Dedifferentiated amniotic fluid mesenchymal stem cell (primary cell): ENCODE measurements around the gene SMC1B.
"Not testable (repeated sequence)": the region's sequence is repeated elsewhere in the genome, so short reads cannot be mapped to it uniquely, and the experiment has no call there.

Experiments used
- DNase-seq: peaks from one replicate; pipeline ENCODE4 v3.0.0-alpha.2; 2016; ENCODE audit errors: extremely low spot score

The SMC1B gene, protein sequence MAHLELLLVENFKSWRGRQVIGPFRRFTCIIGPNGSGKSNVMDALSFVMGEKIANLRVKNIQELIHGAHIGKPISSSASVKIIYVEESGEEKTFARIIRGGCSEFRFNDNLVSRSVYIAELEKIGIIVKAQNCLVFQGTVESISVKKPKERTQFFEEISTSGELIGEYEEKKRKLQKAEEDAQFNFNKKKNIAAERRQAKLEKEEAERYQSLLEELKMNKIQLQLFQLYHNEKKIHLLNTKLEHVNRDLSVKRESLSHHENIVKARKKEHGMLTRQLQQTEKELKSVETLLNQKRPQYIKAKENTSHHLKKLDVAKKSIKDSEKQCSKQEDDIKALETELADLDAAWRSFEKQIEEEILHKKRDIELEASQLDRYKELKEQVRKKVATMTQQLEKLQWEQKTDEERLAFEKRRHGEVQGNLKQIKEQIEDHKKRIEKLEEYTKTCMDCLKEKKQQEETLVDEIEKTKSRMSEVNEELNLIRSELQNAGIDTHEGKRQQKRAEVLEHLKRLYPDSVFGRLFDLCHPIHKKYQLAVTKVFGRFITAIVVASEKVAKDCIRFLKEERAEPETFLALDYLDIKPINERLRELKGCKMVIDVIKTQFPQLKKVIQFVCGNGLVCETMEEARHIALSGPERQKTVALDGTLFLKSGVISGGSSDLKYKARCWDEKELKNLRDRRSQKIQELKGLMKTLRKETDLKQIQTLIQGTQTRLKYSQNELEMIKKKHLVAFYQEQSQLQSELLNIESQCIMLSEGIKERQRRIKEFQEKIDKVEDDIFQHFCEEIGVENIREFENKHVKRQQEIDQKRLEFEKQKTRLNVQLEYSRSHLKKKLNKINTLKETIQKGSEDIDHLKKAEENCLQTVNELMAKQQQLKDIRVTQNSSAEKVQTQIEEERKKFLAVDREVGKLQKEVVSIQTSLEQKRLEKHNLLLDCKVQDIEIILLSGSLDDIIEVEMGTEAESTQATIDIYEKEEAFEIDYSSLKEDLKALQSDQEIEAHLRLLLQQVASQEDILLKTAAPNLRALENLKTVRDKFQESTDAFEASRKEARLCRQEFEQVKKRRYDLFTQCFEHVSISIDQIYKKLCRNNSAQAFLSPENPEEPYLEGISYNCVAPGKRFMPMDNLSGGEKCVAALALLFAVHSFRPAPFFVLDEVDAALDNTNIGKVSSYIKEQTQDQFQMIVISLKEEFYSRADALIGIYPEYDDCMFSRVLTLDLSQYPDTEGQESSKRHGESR

DNA sequence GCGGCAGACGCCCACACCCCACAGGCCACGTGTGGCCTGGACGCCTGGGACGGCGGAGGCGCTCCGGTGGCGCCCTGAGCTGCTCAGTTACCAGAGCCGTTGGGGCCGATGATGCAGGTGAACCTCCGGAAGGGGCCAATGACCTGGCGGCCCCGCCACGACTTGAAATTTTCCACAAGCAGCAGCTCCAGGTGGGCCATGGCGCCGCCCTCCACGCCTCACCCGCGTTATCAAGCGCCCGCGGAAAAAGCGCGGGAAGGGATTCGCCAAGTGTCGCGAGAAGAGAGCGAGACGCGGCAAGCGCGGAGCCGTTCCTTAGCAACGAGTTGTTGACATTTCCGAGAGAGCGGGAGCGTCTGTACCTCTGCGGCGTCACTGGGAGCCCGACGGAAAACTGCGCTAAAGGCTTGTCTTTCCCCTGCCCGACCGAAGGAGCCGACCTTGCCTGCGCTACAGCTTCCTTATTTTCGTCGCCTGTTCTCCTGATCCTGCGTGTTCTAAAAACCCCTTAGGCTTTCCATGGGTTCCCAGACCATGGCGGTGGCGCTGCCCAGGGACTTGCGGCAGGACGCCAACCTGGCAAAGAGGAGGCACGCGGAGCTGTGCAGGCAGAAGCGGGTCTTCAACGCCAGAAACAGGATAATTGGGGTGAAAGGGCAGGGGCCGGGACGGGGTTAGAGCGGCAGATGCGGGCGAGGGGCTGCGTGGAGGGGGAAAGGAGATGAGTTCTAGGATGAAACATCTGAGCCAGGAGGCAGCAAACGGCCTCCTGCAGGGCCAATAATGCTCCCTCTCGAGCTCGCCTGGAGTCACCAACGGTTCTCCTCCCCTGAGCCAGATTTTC is at the start of gene SMC1B, which contains the start of gene RIBC2:
TSS of gene SMC1B (minus strand) at position 232 of the 844 bp plus-strand sequence. CDS start at position 200, 32 bp downstream.
TSS of gene RIBC2 (plus strand) at position 326 of the 844 bp plus-strand sequence. CDS start at position 520, 194 bp downstream.
- peak; percentile 20 for DNase-seq

DNA sequence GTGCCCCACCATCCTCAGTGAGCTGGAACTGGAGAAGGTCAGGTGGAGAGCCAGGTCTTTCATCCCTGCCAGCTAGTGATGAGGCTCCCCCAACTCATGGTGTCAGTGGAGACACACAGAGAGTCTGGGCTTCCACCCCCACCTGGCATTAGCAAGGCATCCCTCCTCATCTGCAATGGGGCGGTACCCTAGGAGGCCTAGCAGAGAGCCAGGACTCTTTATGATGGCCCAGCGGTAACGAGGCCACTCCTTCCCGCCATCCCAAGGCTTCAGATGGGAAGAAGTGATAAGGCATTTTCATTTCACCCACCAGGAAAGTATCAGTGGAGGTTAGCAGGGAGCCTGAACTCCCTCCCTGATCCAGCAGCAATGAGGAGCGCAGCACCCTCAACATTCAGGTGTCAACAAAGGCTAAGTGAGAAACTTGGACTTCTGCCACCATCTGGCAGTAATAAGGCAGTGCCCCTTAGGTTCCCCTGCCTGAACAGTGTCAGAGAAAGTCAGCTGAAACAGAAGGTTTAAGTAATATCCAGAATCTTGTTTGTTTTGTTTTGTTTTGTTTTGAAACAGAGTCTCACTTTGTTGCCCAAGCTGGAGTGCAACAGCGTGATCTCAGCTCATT is 48.7 kb upstream of the SMC1B start:
- DNase-seq = no peak

DNA sequence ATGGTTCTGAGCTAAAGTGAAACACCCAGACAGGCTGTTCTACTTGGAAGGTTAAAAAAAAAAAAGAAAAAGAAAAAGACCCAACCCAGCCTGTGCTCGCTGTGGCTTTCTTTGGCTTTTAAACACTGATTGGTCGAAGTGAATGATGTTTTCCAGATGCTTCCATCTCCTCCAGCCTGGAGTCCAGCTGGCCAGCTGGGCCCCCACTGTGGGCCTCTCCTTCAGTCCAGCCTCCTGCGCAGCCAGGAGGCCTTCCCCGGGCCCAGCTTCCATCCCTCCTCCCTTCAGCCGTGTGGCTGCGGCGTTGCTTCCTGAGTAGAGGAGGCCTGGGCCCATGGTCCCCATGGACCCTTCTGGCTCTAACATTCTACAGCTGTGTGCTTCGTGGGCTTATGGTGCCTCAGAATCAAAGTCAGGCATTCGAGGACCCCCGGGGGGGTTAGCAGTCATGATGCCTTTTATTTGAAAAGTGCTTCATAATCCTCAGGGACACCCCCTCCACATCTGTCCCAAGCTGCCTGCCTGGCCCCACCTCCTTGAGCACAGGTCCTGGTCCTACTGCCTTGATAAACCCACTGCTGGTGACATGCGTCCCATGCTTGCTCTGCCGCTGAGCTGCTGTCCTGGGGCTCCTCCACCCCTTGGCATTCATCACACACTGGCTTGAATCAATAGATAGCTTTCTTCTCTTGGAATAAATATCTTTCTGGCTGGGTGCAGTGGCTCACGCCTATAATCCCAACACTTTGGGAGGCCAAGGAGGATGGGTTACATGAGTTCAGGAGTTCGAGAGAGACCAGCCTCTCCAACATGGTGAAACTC is 47.1 kb upstream of the SMC1B start:
- DNase-seq = no peak

DNA sequence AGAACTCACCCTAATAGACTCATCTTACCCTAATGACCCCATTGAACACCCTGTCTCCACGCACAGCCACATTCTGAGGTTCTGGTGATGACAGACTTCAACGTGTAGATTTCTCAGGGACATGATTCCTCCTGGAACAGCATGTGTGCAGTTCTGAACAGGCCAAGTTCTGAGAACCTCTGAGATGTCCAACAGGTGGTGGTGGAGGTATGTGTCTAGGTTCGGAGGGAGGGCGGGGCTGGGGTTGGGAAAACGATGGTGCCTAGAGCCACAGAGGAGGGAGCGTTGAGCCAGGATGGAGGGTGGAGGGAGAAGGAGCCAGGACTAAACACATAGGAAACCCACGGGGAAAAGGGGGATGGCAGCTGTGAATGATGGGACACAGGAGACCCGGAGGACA is 45.8 kb upstream of the SMC1B start:
- DNase-seq = no peak

DNA sequence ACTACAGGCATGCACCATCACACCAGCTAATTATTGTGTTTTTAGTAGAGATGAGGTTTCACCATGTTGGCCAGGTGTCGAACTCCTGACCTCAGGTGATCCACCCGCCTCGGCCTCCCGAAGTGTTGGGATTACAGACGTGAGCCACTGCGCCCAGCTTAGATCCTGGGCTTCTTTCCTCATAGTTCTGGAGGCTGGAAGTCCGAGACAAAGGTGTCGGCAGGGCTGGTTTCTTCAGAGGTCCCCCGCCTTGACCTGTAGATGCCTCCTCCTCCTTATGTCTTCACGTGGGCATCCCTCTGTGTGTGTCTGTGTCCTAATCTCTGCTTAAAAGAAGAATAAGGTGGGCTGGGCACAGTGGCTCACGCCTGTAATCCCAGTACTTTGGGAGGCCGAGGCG is 45.1 kb upstream of the SMC1B start:
- no peak for DNase-seq

DNA sequence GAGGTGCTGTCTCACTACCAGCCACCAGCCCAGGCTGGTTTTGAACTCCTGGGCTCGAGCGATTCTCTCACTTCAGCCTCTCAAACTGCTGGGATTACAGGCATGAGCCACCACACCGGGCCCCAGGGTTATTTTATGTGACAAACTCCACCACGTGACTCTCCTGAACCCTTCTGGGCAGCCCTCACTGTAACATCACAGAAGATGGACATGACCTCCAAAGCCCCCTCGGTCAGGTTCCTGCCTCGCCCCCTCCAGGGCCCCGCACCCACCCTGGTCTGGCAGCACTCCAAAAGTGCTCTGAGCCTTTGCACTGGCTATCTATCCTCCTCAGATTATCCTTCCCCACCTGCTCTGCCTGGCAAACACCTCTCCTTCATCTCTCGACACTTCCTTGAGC is 43.4 kb upstream of the SMC1B start:
- no peak for DNase-seq

DNA sequence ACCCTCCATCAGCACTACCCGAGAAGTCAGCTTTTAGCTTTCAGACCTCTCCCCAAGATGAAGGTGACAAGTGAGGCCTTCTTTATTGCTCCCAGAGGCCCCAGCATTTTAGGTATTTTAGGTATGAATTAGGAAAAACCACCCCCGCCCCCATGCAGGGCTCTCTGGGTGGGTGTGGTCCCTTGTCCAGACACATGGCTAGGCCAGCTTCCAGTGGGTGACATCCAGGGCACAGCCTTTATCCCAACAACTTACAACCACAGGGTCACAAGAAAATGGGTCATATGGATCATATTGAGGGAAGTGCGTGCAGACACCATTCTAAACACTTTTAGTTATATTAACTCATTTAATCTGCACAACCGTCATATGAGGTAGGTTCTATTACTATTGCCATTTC is 42.2 kb upstream of the SMC1B start:
- DNase-seq = no peak

DNA sequence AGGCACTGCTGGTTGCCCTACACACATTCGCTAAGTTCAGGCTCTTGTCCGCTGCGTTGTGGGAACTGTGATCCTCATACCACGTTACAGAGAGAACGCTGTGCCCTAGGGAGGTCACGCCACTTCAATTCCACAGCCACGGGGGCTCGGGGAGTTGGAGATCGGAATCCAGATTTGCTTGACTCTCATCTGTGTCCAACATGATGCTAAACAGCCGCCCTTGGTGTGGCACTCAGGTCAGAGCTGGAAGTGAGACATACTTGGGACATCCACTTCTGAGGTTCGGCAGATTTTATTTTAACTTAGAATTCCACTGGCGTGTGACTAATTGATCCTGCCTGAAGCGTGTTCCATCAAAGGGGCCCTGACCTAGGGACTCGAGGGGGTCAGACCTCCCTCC is 41.8 kb upstream of the SMC1B start:
- DNase-seq = no peak

DNA sequence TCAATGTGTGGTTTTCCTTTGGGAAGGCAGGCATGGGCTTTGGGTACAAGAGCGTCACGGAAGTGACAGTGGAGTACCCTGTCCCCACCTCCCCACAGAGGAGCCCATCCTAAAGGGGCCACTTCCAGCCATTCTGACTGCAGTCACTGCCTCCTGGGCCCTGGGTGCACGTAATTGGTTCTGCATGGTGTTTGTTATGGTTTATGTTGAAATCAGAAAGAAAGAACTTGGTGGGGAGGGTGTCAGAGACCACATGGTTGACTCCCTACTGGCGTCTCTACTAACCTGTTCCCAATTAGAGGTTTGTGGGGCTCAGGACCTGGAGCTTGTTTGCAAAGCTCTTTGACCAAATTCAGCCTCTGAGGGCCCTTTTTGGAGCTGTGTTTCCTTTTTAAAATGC is 40.9 kb upstream of the SMC1B start:
- DNase-seq = peak; percentile 67

DNA sequence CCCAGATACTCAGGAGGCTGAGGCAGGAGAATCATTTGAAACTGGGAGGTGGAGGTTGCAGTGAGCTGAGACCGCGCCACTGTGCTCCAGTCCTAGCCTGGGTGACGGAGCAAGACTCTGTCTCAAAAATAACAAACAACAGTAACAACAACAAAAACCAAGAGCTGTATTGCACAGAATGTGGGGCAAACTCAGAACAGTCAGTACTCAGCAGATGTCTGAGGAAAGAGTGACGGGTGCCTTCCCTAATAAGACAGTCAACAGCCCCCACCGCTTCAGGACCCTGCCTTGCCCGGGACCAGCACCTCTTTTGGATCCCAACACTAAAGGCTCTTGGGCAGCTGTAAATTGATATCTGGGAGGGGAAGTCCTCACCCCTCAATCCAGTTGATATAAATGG is 40.4 kb upstream of the SMC1B start:
- no peak for DNase-seq

DNA sequence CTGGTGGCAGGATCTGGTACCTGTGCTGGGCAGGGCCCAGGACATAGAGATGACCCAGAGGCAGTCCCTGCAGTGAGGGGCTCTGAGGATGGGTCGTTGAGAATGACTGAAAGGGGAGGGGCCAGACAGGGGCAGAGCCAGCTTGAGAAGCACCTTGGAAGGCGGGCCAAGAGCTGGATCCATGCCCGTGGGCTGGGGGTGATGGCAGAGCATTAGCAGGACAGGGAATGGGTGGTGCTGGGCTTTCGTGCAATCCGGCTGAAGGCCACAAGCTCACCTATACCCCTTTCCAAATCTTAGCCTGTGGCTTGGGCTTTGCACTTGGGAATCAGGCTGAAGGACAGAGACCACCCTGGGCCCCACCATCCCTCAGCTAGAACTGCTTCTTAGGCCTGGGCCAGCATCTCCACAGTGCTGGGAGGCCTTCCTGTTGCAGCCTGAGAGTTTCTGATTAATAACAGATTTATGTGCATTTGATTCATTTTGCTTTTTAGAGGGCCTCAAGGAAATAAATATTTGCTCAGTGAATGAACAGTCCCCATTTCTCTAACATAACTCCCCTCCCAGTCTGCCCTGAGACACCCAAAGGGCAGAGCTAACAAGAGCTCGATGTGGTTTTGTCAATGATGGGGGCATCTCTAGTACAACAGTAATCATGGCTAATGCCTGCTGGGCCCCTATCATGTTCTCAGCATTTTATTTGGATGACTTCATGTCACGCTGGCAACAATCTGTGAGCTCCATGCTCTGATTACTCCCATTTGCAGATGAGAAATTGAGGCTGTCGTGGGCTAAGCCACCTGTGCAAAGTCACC is 39.4 kb upstream of the SMC1B start:
- peak; percentile 58 for DNase-seq

DNA sequence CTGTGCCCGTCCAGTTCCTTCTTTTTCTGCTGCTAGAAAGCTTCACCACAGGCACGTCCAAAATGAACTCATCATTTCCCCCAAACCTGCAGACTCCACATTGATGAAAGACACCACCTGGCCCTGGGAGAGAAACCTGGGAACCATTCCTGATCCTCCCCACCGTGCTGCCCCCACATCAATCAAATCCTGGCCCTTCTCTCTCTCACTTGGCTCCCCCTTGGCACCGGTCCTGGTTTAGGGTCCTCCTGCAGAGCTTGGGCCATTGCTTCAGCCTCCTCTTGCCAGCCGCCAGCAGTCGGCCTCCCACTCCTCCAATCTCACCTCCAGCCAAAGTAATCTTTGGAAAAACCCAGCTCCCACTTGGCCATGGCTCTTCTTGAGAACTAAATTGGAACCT is 38.6 kb upstream of the SMC1B start:
- DNase-seq = no peak

DNA sequence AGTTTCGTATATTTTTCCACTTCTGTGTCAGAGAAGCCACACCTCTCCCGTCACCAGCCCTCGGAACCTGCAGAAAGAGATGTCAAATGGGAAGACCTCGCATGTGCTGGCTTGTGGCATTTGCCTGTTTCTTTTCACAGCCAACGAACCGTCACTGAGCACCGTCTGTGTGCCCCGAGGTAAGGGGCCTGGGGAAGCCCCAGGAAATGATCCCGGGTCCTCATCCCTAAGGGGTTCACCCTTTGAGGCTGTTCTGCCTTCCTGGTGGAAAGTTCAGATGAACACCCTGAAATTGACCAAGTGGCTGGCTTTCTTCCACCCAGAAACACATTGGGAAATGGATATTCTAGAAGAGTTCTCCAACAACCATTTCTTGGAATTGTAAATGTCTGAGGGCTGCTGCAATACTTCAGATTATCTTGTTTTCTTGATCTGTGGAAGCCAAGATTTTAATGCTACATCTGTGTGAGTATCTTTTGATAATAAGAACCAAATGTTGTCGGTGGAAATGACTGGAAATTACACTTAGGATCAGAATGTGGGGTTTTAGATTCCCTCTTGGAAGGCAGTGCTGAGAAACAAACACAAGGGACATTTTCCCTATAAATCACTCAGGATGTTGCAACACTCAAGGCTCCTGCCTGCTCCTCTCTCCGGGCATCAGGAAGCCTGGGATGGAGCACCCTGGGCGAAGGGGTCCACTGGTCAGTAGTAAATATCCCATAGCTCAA is 37.7 kb upstream of the SMC1B start:
- peak; percentile 94 for DNase-seq

DNA sequence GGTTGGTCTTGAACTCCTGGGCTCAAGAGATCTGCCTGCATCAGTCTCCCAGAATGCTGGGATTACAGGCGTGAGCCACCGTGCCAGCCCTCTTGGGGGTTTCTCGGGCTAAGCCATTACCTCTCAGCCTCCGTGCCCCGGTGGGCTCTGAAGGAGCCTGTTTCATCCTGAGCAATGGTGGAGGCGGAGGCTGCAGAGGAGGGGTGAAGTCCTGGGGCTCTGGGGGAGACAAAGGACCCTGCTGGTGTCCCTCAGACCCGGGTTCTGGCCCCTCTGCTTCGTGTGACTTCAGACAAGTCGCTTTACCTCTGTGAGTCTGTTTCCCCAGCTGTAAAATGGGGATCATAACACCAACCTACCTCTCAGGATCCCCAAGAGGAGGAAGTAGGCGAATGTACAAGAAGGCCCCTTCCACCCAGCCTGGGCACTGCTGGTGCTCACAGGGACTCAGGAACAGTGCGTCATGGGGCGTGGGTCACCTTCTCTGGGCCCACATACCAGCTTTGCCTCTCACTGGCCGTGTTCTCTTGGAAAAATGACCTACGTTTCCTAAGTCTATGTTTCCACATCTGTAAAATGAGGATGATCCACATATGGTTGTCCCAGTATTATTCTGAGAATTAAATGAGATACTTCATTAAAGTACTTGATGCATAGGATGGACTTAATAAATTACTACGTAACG is 36.8 kb upstream of the SMC1B start:
- no peak for DNase-seq

DNA sequence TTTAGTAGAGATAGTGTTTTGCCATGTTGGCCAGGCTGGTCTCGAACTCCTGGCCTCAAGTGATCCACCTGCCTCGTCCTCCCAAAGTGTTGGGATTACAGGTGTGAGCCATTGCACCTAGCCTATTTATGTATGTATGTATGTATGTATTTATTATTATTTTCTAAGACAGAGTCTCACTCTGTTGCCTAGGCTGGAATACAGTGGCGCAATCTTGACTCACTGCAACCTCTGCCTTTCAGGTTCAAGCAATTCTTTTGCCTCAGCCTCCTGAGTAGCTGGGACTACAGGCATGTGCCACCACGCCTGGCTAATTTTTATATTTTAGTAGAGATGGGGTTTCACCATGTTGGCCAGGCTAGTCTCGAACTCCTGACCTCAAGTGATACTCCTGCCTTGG is 36.0 kb upstream of the SMC1B start:
- not testable (repeated sequence) for DNase-seq

DNA sequence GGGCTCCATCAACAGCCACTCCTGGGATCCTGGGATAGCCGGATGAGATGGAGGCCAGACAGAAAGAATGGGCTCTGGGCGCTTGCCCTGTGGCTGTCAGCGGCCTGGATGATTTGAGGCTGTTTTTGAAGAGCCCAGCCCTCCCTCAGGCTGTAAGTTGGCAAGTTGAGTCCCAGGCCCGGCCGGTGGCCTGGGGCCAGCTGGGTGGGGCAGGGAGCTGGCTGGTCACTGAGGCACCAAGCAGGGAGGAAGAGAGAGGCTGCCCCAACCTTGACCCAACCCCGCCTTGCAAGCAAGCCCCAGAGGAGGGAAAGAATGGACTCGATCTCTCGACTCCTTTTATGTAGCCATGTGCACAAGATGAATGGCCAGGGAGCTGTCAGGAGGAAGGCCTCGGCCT is 35.0 kb upstream of the SMC1B start:
- no peak for DNase-seq

DNA sequence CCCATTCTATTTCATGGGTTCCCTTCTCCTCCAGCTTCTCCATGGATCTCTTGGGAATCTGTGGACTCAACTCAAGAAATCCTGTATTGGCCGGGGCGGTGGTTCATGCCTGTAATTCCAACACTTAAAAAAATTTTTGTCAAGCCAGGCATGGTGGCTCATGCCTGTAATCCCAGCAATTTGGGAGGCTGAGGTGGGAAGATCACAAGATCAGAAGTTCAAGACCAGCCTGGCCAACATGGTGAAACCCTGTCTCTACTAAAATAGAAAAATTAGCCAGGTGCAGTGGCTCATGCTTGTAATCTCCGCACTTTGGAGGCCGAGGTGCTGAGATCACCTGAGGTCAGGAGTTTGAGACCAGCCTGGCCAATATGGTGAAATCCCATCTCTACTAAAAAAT is 34.2 kb upstream of the SMC1B start:
- not testable (repeated sequence) for DNase-seq

DNA sequence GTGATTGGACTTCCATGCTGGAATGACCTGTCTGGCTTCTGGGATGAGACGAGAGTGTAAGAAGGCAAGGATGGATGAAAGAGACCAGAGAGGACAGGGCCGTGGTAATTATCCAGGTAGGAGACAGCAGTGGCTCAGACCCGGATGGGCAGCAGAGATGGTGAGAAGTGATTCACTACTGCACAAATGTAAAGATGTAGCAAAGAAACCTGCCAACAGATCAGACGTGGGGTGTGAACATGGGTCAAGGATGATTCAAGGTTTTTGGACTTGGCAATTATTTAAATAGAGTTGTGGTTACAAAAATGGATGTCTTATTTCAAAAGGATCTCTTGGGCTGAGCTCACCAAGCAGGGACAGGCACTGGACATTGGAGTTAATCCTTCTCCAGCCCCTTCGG is 32.8 kb upstream of the SMC1B start:
- no peak for DNase-seq
